ENCODE measurements around the gene BBS9.
A peak's percentile ranks its signal among the peaks of the same experiment; 100 is the strongest.
"Not testable (repeated sequence)": the region's sequence is repeated elsewhere in the genome, so short reads cannot be mapped to it uniquely, and the experiment has no call there.

Gene BBS9

GRCh38 chr7:33286501-33286900 is 157.1 kb downstream of the BBS9 start:
- no peak for DNase-seq

GRCh38 chr7:33287738-33288137 is 158.4 kb downstream of the BBS9 start:
- no peak for DNase-seq

- no peak for DNase-seq
These were observed 169.5 kb downstream of the BBS9 start for GRCh38 chr7:33298848-33299247.

GRCh38 chr7:33299425-33299824 is 170.1 kb downstream of the BBS9 start:
- no peak for DNase-seq

- DNase-seq, result no peak
These were observed 170.8 kb downstream of the BBS9 start for GRCh38 chr7:33300131-33300530.

GRCh38 chr7:33300742-33301141 is 171.4 kb downstream of the BBS9 start:
- no peak for DNase-seq

- DNase-seq, result not testable (repeated sequence)
These were observed 174.7 kb downstream of the BBS9 start for GRCh38 chr7:33303978-33304557.

- no peak for DNase-seq
These were observed 177.8 kb downstream of the BBS9 start for GRCh38 chr7:33307205-33307604.

GRCh38 chr7:33310546-33310945 is 181.2 kb downstream of the BBS9 start:
- DNase-seq, result peak in 1 of 2 experiments; percentile 3

GRCh38 chr7:33325754-33326484 is 196.6 kb downstream of the BBS9 start:
- DNase-seq, result no peak

- DNase-seq, result no peak
These were observed 197.1 kb downstream of the BBS9 start for GRCh38 chr7:33326485-33326848.

- no peak for DNase-seq
These were observed 198.1 kb downstream of the BBS9 start for GRCh38 chr7:33327427-33327826.

- peak; percentile 12 to 45 for DNase-seq
These were observed 205.0 kb downstream of the BBS9 start for GRCh38 chr7:33334349-33334748.

- no peak for DNase-seq
These were observed 207.5 kb downstream of the BBS9 start for GRCh38 chr7:33336820-33337219.

GRCh38 chr7:33339074-33339790 is 209.9 kb downstream of the BBS9 start:
- DNase-seq, result peak; percentile 7 to 56

GRCh38 chr7:33346055-33346454 is 216.7 kb downstream of the BBS9 start:
- DNase-seq, result no peak

GRCh38 chr7:33350577-33350976 is 221.2 kb downstream of the BBS9 start:
- no peak for DNase-seq

- DNase-seq, result no peak
These were observed 222.3 kb downstream of the BBS9 start for GRCh38 chr7:33351709-33352108.

GRCh38 chr7:33354201-33354600 is 224.8 kb downstream of the BBS9 start:
- no peak for DNase-seq

GRCh38 chr7:33355386-33355785 is 226.0 kb downstream of the BBS9 start:
- DNase-seq, result no peak

GRCh38 chr7:33356336-33356735 is 227.0 kb downstream of the BBS9 start:
- no peak for DNase-seq

- no peak for DNase-seq
These were observed 228.5 kb downstream of the BBS9 start for GRCh38 chr7:33357846-33358245.

- DNase-seq, result no peak
These were observed 240.5 kb downstream of the BBS9 start for GRCh38 chr7:33369888-33370287.

- no peak for DNase-seq
These were observed 243.8 kb downstream of the BBS9 start for GRCh38 chr7:33373195-33373594.

All from NCI-H524 (cell line).